Lower lobe of right lung (tissue), 2 donors: Measurements from ENCODE around the gene PEX5L. TPM values are rescaled to one million over a fixed set of nuclear protein-coding genes. Genes with fewer than 3 reads are reported as not detected.
"Not testable (repeated sequence)": the region's sequence is repeated elsewhere in the genome, so short reads cannot be mapped to it uniquely, and the experiment has no call there.

Experiments
- ATAC-seq, 2 donors: fragments of 200-7000 bp; cut with Tn5 transposase; one replicate each; pipeline ENCODE4 v1.9.1; 2020 to 2022; ENCODE audit warnings: mild to moderate bottlenecking in 2 of 2, moderate library complexity in 2 of 2
- DNase-seq: peaks from one replicate; pipeline ENCODE4 v3.0.0-alpha.2; 2020
- H3K27ac ChIP-seq: fragments of 200-600 bp; one replicate; pipeline ENCODE4 v1.8.0; 2022
- H3K27me3 ChIP-seq: fragments of 200-600 bp; one replicate; pipeline ENCODE4 v1.8.0; 2022; ENCODE audit warnings: low read depth
- H3K36me3 ChIP-seq: fragments of 200-600 bp; one replicate; pipeline ENCODE4 v1.8.0; 2022; ENCODE audit warnings: mild to moderate bottlenecking
- H3K4me1 ChIP-seq: fragments of 200-600 bp; one replicate; pipeline ENCODE4 v1.8.0; 2022
- H3K4me3 ChIP-seq: fragments of 200-600 bp; one replicate; pipeline ENCODE4 v1.8.0; 2022; ENCODE audit warnings: mild to moderate bottlenecking
- H3K9me3 ChIP-seq: fragments of 200-600 bp; one replicate; pipeline ENCODE4 v1.8.0; 2022
- CTCF ChIP-seq: fragments of 200-600 bp; IDR thresholded peaks from one replicate; pipeline ENCODE4 v1.8.0; 2022; ENCODE audit warnings: antibody characterized with exemption, mild to moderate bottlenecking
- intact Hi-C: fragments of 100-400 bp; cut with DNase I; formaldehyde crosslinking; loops from one replicate; pipeline ENCODE4 v1.11.0; 2022
- total RNA-seq: library from RNA; stranded (reverse); fragmentation: NEBNext Ultra II Directional; extraction: Animal tissue kit (Norgen Biotek cat#: 25700); gene quantifications from one replicate; pipeline ENCODE4 v1.2.1, GENCODE V29; 2021
- donor health status: DM: no; HTN: yes; CAD: no; lungs with severe emphysema.

Gene PEX5L
- total RNA-seq, 1 donor from 2014 or later = not detected

GRCh38 chr3:179796421-179796820 lies 240.3 kb downstream of the PEX5L start:
- no peak for ATAC-seq
- intact Hi-C loops = no loop called here
- no peak for DNase-seq
- TF ChIP-seq CTCF = no peak
- Histone ChIP-seq H3K4me1 (no peaks in the 10 kb centered on the region), H3K27ac (no peak overlapping the region), H3K36me3 (no peaks in the 10 kb centered on the region), H3K27me3 (no peaks in the 10 kb centered on the region), H3K4me3 (no peak overlapping the region), H3K9me3 (no peaks in the 10 kb centered on the region)

GRCh38 chr3:179794355-179794754 lies 242.4 kb downstream of the PEX5L start:
- intact Hi-C loops = no loop called here
- no peak for ATAC-seq
- Histone ChIP-seq H3K9me3 (no peaks in the 10 kb centered on the region), H3K4me3 (no peak overlapping the region), H3K27ac (no peak overlapping the region), H3K27me3 (no peaks in the 10 kb centered on the region), H3K4me1 (no peaks in the 10 kb centered on the region), H3K36me3 (no peaks in the 10 kb centered on the region)
- no peak for TF ChIP-seq CTCF
- no peak for DNase-seq

GRCh38 chr3:179791793-179792192 lies 244.9 kb downstream of the PEX5L start:
- ATAC-seq = no peak
- no peak for TF ChIP-seq CTCF
- Histone ChIP-seq H3K27ac (no peak overlapping the region), H3K9me3 (no peaks in the 10 kb centered on the region), H3K36me3 (no peaks in the 10 kb centered on the region), H3K4me3 (no peak overlapping the region), H3K4me1 (no peaks in the 10 kb centered on the region), H3K27me3 (no peaks in the 10 kb centered on the region)
- intact Hi-C loops = no loop called here
- DNase-seq = no peak

GRCh38 chr3:179788996-179789395 lies 247.7 kb downstream of the PEX5L start:
- intact Hi-C loops = no loop called here
- ATAC-seq = no peak
- H3K4me3 ChIP-seq = no peak overlapping the region

GRCh38 chr3:179782841-179783240 lies 253.9 kb downstream of the PEX5L start:
- ATAC-seq = not testable (repeated sequence)

More at GRCh38 chr3:179788996-179789395, 247.7 kb downstream of the PEX5L start:
- peaks cover 5% of the 10 kb centered on the region for H3K36me3 ChIP-seq
- TF ChIP-seq CTCF = no peak
- no peak overlapping the region for H3K27ac ChIP-seq
- no peaks in the 10 kb centered on the region for H3K9me3 ChIP-seq
- DNase-seq = no peak
- no peaks in the 10 kb centered on the region for H3K27me3 ChIP-seq
- H3K4me1 ChIP-seq = no peaks in the 10 kb centered on the region

GRCh38 chr3:179775416-179776122 lies 261.2 kb downstream of the PEX5L start:
- ATAC-seq = peak in 1 of 2 donors; percentile 27
- no peak for TF ChIP-seq CTCF
- no peak overlapping the region for H3K4me3 ChIP-seq
- DNase-seq = no peak
- no peaks in the 10 kb centered on the region for H3K9me3 ChIP-seq
- H3K36me3 ChIP-seq = no peaks in the 10 kb centered on the region
- H3K27ac ChIP-seq = no peak overlapping the region
- H3K27me3 ChIP-seq = no peaks in the 10 kb centered on the region
- H3K4me1 ChIP-seq = no peaks in the 10 kb centered on the region
- intact Hi-C loops = no loop called here

More at GRCh38 chr3:179782841-179783240, 253.9 kb downstream of the PEX5L start:
- H3K27me3 ChIP-seq, H3K9me3 ChIP-seq, H3K4me3 ChIP-seq, DNase-seq, intact Hi-C loops, H3K4me1 ChIP-seq, H3K27ac ChIP-seq: not testable (repeated sequence)
- H3K36me3 ChIP-seq = peaks cover 24% of the 10 kb centered on the region
